K562 (cell line): Measurements from ENCODE around the gene GFM2. TPM values are rescaled to one million over a fixed set of nuclear protein-coding genes. Genes with fewer than 3 reads are reported as not detected.

ENCODE experiments used
- ATAC-seq: fragments of 200-7000 bp; cut with Tn5 transposase; 3 replicates; pipeline ENCODE4 v1.9.1; 2020; ENCODE audit warnings: moderate library complexity
- BruUV-seq: library from RNA; stranded (reverse); fragments of 400-500 nt; replicated peaks from 2 replicates; lab custom pipeline; 2021; lab: Mats Ljungman, UMichigan
- CTCF ChIA-PET: fragments of 300-600 bp; formaldehyde crosslinking; extraction: SDS; loops from one replicate; lab custom pipeline; 2021; ENCODE audit warnings: low intra/inter-chr PET ratio; lab: Yijun Ruan, JAX
- POLR2A ChIA-PET: fragments of 300-600, 350-650 bp; sonication (Branson Sonifier 250); formaldehyde crosslinking; extraction: SDS; loops from one replicate; lab custom pipeline; 2021; ENCODE audit warnings: antibody characterized with exemption, inconsistent platforms; lab: Yijun Ruan, JAX
- DNase-seq, 4 experiments: peaks; one replicate each; pipeline versions ENCODE4 v3.0.0 to v3.0.0-alpha.2; 2011 to 2018; ENCODE audit warnings: low spot score in 3 of 4, mixed read lengths in 3 of 4; ENCODE audit errors: extremely low read depth in 1 of 4
- FAIRE-seq: peaks from 2 replicates; lab custom pipeline; 2011; peaks lifted over from hg19 to GRCh38; lab: Jason Lieb, UNC
- H2AFZ ChIP-seq: 2 replicates; pipeline ENCODE4 v1.6.0; 2011; ENCODE audit warnings: low read depth, low read length, control low read depth, inconsistent platforms
- H3K27ac ChIP-seq: fragments of 200-600 bp; 3 replicates; pipeline ENCODE4 v1.8.0; 2011; ENCODE audit warnings: low read depth, mild to moderate bottlenecking, control low read depth, inconsistent platforms, low read length, moderate library complexity, mixed read lengths; ENCODE audit errors: extremely low read depth
- H3K27me3 ChIP-seq, 2 experiments: fragments of 300-600 bp in 1 of 2; 2 replicates in 1 of 2; 3 replicates in 1 of 2; pipeline versions ENCODE4 v1.6.0 to v1.8.0; 2011; ENCODE audit warnings: inconsistent platforms in 2 of 2, low read length in 2 of 2, mild to moderate bottlenecking in 1 of 2, mixed read lengths in 1 of 2, moderate library complexity in 1 of 2; ENCODE audit not compliant: control insufficient read depth in 2 of 2, insufficient read depth in 2 of 2
- H3K36me3 ChIP-seq: fragments of 300-600 bp; 3 replicates; pipeline ENCODE4 v1.8.0; 2011; ENCODE audit warnings: mild to moderate bottlenecking, low read length, inconsistent platforms; ENCODE audit not compliant: control insufficient read depth, insufficient read depth
- H3K4me1 ChIP-seq, 2 experiments: fragments of 200-600 bp in 1 of 2; replicated peaks in 1 of 2; 2 replicates in 1 of 2; 3 replicates in 1 of 2; pipeline versions ENCODE4 v1.5.1 to v1.8.0; 2011; ENCODE audit warnings: inconsistent platforms in 2 of 2, low read length in 2 of 2, mild to moderate bottlenecking in 1 of 2, mixed read lengths in 1 of 2, moderate library complexity in 1 of 2; ENCODE audit not compliant: control insufficient read depth in 2 of 2, insufficient read depth in 2 of 2
- H3K4me2 ChIP-seq: 2 replicates; pipeline ENCODE4 v1.6.1; 2011; ENCODE audit warnings: low read length, control low read depth, inconsistent platforms, mixed read lengths; ENCODE audit not compliant: insufficient read depth
- H3K4me3 ChIP-seq: fragments of 200-600 bp; sonication (generic), shearing (Covaris generic); 2 replicates; pipeline ENCODE4 v1.5.1; 2016; ENCODE audit warnings: control low read depth, inconsistent platforms
- H3K79me2 ChIP-seq: fragments of 200-600 bp; 3 replicates; pipeline ENCODE4 v1.8.0; 2011; ENCODE audit warnings: low read length, inconsistent platforms; ENCODE audit not compliant: control insufficient read depth, insufficient read depth
- H3K9ac ChIP-seq, 2 experiments: 2 replicates each; pipeline versions ENCODE4 v1.6.0 to v1.6.1; 2011; ENCODE audit warnings: low read depth in 2 of 2, low read length in 2 of 2, control low read depth in 1 of 2, inconsistent platforms in 1 of 2, mild to moderate bottlenecking in 1 of 2, mixed read lengths in 1 of 2; ENCODE audit not compliant: insufficient read depth in 1 of 2
- H3K9me1 ChIP-seq: one replicate; pipeline ENCODE4 v1.6.0; 2011; ENCODE audit warnings: inconsistent platforms, mild to moderate bottlenecking, low read length, moderate library complexity; ENCODE audit not compliant: control insufficient read depth, insufficient read depth
- H3K9me3 ChIP-seq: replicated peaks from 2 replicates; pipeline ENCODE4 v1.5.1; 2011; ENCODE audit warnings: low read depth, low read length, inconsistent platforms; ENCODE audit not compliant: control insufficient read depth, insufficient read depth
- H4K20me1 ChIP-seq: replicated peaks from 2 replicates; pipeline ENCODE4 v1.6.1; 2011; ENCODE audit warnings: low read length, inconsistent platforms, mixed read lengths; ENCODE audit not compliant: control insufficient read depth, insufficient read depth
- ATF7 ChIP-seq: fragments of 450-650 bp; IDR thresholded peaks from 2 replicates; pipeline ENCODE4 v1.7.1; 2014; ENCODE audit warnings: mild to moderate bottlenecking, moderate library complexity
- BRD9 ChIP-seq: fragments of 450-650 bp; IDR thresholded peaks from 2 replicates; pipeline ENCODE4 v1.6.1; 2018; ENCODE audit warnings: low read depth; ENCODE audit not compliant: partially characterized antibody
- DACH1 ChIP-seq: fragments of 450-650 bp; IDR thresholded peaks from 2 replicates; pipeline ENCODE4 v1.6.1; 2018; ENCODE audit not compliant: partially characterized antibody
- E2F8 ChIP-seq: fragments of 450-650 bp; IDR thresholded peaks from 2 replicates; pipeline ENCODE4 v1.7.1; 2018; ENCODE audit warnings: mild to moderate bottlenecking, low read depth; ENCODE audit not compliant: partially characterized antibody
- FOSL1 ChIP-seq: fragments of 200-800 bp; sonication (Bioruptor generic); conservative IDR thresholded peaks from 2 replicates; pipeline ENCODE4 v1.6.1; 2016; ENCODE audit warnings: missing genetic modification characterization, missing compliant biosample characterization
- FOXJ3 ChIP-seq: sonication (generic); formaldehyde crosslinking; IDR thresholded peaks from 2 replicates; pipeline ENCODE4 v1.4.0; 2020; ENCODE audit warnings: mild to moderate bottlenecking, missing genetic modification reagents
- PRPF4 ChIP-seq: fragments of 200-400 bp; formaldehyde crosslinking; IDR thresholded peaks from one replicate; pipeline ENCODE4 v1.6.1; 2017; ENCODE audit warnings: low read length, low read depth, mild to moderate bottlenecking; ENCODE audit not compliant: insufficient read depth, poor library complexity, severe bottlenecking
- RBFOX2 ChIP-seq: fragments of 200-400 bp; formaldehyde crosslinking; IDR thresholded peaks from 2 replicates; pipeline ENCODE4 v1.6.1; 2017; ENCODE audit warnings: low read depth, mild to moderate bottlenecking, low read length, moderate library complexity
- SIRT6 ChIP-seq: IDR thresholded peaks from one replicate; pipeline ENCODE4 v1.6.1; 2012; ENCODE audit warnings: low read depth, mild to moderate bottlenecking, control low read depth, inconsistent platforms, low read length, moderate library complexity
- SMAD3 ChIP-seq: fragments of 450-650 bp; formaldehyde crosslinking; conservative IDR thresholded peaks from 2 replicates; pipeline ENCODE4 v1.4.0; 2020; ENCODE audit warnings: mild to moderate bottlenecking
- TAF15 ChIP-seq: fragments of 200-400 bp; formaldehyde crosslinking; IDR thresholded peaks from 2 replicates; pipeline ENCODE4 v1.6.1; 2017; ENCODE audit warnings: mild to moderate bottlenecking, low read depth, low read length, moderate library complexity
- ZBTB7A ChIP-seq: IDR thresholded peaks from 2 replicates; pipeline ENCODE4 v1.6.1; 2011; ENCODE audit warnings: low read depth, mild to moderate bottlenecking, low read length, moderate library complexity, borderline replicate concordance; ENCODE audit not compliant: control insufficient read depth
- ZNF134 ChIP-seq: fragments of 250-450 bp; sonication (Bioruptor Pico); conservative IDR thresholded peaks from 2 replicates; pipeline ENCODE4 v1.4.0; 2020
- ZNF175 ChIP-seq: fragments of 200-800 bp; sonication (Bioruptor generic); IDR thresholded peaks from 2 replicates; pipeline ENCODE4 v1.6.1; 2016; ENCODE audit warnings: low read depth, mild to moderate bottlenecking, missing genetic modification characterization, missing compliant biosample characterization
- ZNF717 ChIP-seq: fragments of 250-450 bp; sonication (Bioruptor Pico); IDR thresholded peaks from 2 replicates; pipeline ENCODE4 v1.5.0; 2021
- WGBS: fragments of 100-300 bp; shearing (Covaris generic); methylation state at CpG from one replicate; pipeline ENCODE4 v1.1.6; 2016; ENCODE audit warnings: low coverage, mixed read lengths; ENCODE audit not compliant: insufficient coverage; ENCODE audit errors: missing lambda C conversion rate; 5-methylcytosine and 5-hydroxymethylcytosine counted together
- in situ Hi-C: fragments of 300-500 bp; cut with MboI; formaldehyde crosslinking; loops from 4 replicates; pipeline ENCODE4 v1.15.0; 2018; ENCODE audit warnings: inconsistent platforms, mixed read lengths
- intact Hi-C: fragments of 100-400 bp; cut with micrococcal nuclease; formaldehyde crosslinking; loops from 2 replicates; pipeline ENCODE4 v1.14.2; 2022
- polyA plus RNA-seq, 8 experiments: library from polyadenylated mRNA; depleted of rRNA in 4 of 8; stranded (reverse) in 5 of 8; unstranded in 3 of 8; fragments of >200 nt; fragmentation: Nextera tagmentation in 2 of 8; fragmentation: Illumina TruSeq in 1 of 8; extraction: Ambion mirVana in 2 of 8; extraction: Trizol in 1 of 8; gene quantifications; 2 replicates each; pipeline versions ENCODE4 v1.2.1 to v1.2.3, GENCODE V29; 2011 to 2014; ENCODE audit warnings: inconsistent platforms in 1 of 8, missing spikeins in 1 of 8
- total RNA-seq, 7 experiments: library from RNA; depleted of rRNA in 6 of 7; stranded (reverse); fragments of >200 nt in 6 of 7; fragmentation: Illumina TruSeq in 2 of 7; extraction: Trizol in 2 of 7; gene quantifications; 2 replicates each; pipeline versions ENCODE4 v1.2.1 to v1.2.3, GENCODE V29; 2011 to 2021; ENCODE audit warnings: low replicate concordance in 1 of 7
- TF ChIP-seq, protein P1 (sequence below), 2 experiments: fragments of 450-650 bp in 1 of 2; sonication (generic) in 1 of 2; formaldehyde crosslinking in 1 of 2; IDR thresholded peaks in 1 of 2; conservative IDR thresholded peaks in 1 of 2; 2 replicates each; pipeline versions ENCODE4 v1.6.1 to v1.8.1; 2016 to 2023; ENCODE audit warnings: mild to moderate bottlenecking in 2 of 2, moderate library complexity in 2 of 2, inconsistent platforms in 1 of 2, missing genetic modification reagents in 1 of 2

GFM2 gene
- total and polyA plus RNA-seq, 9 of the 15 experiments (the other 6 are each of a cell fraction or from before 2014, with no cell fraction given): 32.8 to 78.2 (median 52.5) TPM

GRCh38 chr5:74762599-74762998 lies 4.3 kb downstream of the GFM2 start:
- H3K4me1 ChIP-seq: peaks cover 4 to 12% of the 10 kb centered on the region in 2 experiments; a peak in 3 of 5 replicates
- no peak overlapping the region for H2AFZ ChIP-seq
- no peaks in the 10 kb centered on the region for H3K9me1 ChIP-seq
- ChIA-PET CTCF (no interaction called here), POLR2A (interaction anchor here (1.4 to 1.7 kb wide), 2 partner anchors 8 to 17 kb away, joined by 4 read pairs; no protein-coding TSS in a partner anchor)
- peaks cover 72% of the 10 kb centered on the region; the same call in 2 of the 3 replicates for H3K36me3 ChIP-seq
- no peaks in the 10 kb centered on the region for H3K27me3 ChIP-seq
- no peak for DNase-seq
- H3K9ac ChIP-seq: no peak overlapping the region
- BruUV-seq: no TSS peak
- FAIRE-seq: no peak
- no peak overlapping the region for H3K4me3 ChIP-seq
- no peaks in the 10 kb centered on the region for H3K9me3 ChIP-seq
- in situ Hi-C loops: no loop called here
- TF ChIP-seq, protein P1, sequence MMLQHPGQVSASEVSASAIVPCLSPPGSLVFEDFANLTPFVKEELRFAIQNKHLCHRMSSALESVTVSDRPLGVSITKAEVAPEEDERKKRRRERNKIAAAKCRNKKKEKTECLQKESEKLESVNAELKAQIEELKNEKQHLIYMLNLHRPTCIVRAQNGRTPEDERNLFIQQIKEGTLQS (IDR thresholded peaks at IDR 0.05): peak; percentile 43
- TF ChIP-seq, protein P1 (CRISPR knock-in tag; conservative IDR thresholded peaks at IDR 0.05): no peak
- TF ChIP-seq E2F8 (no peak), ATF7 (no peak), FOXJ3 (CRISPR knock-in tag) (no peak), RBFOX2 (no peak), TAF15 (no peak), PRPF4 (no peak), ZNF175 (CRISPR knock-in tag) (no peak), ZBTB7A (no peak), BRD9 (no peak), ZNF134 (CRISPR knock-in tag) (no peak), DACH1 (no peak), ZNF717 (CRISPR knock-in tag) (no peak), SIRT6 (no peak), FOSL1 (tag) (peak; percentile 60; the same call in 1 of the 2 replicates), SMAD3 (no peak)
- H3K27ac ChIP-seq: no peak overlapping the region
- WGBS: 97% methylated on average over 2 of the region's 2 CpGs
- H3K4me2 ChIP-seq: no peak overlapping the region
- H3K79me2 ChIP-seq: peaks cover 39% of the 10 kb centered on the region
- peaks cover 3% of the 10 kb centered on the region; the same call in 1 of the 2 replicates for H4K20me1 ChIP-seq
- intact Hi-C loops: no loop called here
- ATAC-seq: no peak
